T-helper 17 cell (primary cell): Measurements from ENCODE around the gene PTH1R. TPM values are rescaled to one million over a fixed set of nuclear protein-coding genes. Genes with fewer than 3 reads are reported as not detected.
"Not testable (repeated sequence)": the region's sequence is repeated elsewhere in the genome, so short reads cannot be mapped to it uniquely, and the experiment has no call there.

Source experiments
- ATAC-seq: fragments of 150-1000 bp; cut with Tn5 transposase; 2 replicates; pipeline ENCODE4 v1.10.0; 2021; ENCODE audit warnings: mild to moderate bottlenecking, moderate library complexity
- DNase-seq, 3 donors: peaks; one replicate each; pipeline versions ENCODE4 v3.0.0 to v3.0.0-alpha.2; 2020 to 2021
- H3K9me3 ChIP-seq: one replicate; pipeline ENCODE4 v1.7.0; 2013; ENCODE audit warnings: low read length, mild to moderate bottlenecking; ENCODE audit not compliant: control insufficient read depth, poor library complexity, severe bottlenecking
- H3K27ac Mint-ChIP-seq: one replicate; pipeline ENCODE4 v1.8.0; 2022; ENCODE audit warnings: mild to moderate bottlenecking, moderate library complexity, mixed read lengths
- H3K27me3 Mint-ChIP-seq: one replicate; pipeline ENCODE4 v1.8.0; 2022; ENCODE audit warnings: mixed read lengths
- H3K36me3 Mint-ChIP-seq: one replicate; pipeline ENCODE4 v1.8.0; 2022; ENCODE audit warnings: low read depth, mixed read lengths
- H3K4me1 Mint-ChIP-seq: one replicate; pipeline ENCODE4 v1.8.0; 2022; ENCODE audit warnings: mild to moderate bottlenecking, mixed read lengths
- H3K4me3 Mint-ChIP-seq: one replicate; pipeline ENCODE4 v1.8.0; 2022; ENCODE audit warnings: mild to moderate bottlenecking, moderate library complexity, mixed read lengths
- total RNA-seq, 4 donors: library from RNA in 2 of 4; stranded (reverse) in 2 of 4; gene quantifications; one replicate each; pipeline ENCODE4 v1.2.3 and lab custom pipeline; 2022 to 2026

Gene PTH1R
- total RNA-seq, 2 donors from 2014 or later, result not detected

GRCh38 chr3:46905661-46906451 is 28.3 kb downstream of the PTH1R start:
- H3K36me3 Mint-ChIP-seq, result no peaks in the 10 kb centered on the region
- H3K4me3 Mint-ChIP-seq, result no peak overlapping the region
- no peaks in the 10 kb centered on the region for H3K27me3 Mint-ChIP-seq
- peaks cover 13% of the 10 kb centered on the region for H3K4me1 Mint-ChIP-seq
- DNase-seq (no peak), ATAC-seq (no peak)
- H3K27ac Mint-ChIP-seq, result no peak overlapping the region
- no peaks in the 10 kb centered on the region for H3K9me3 ChIP-seq

GRCh38 chr3:46906471-46907058 is 29.0 kb downstream of the PTH1R start:
- Mint-ChIP-seq H3K27me3 (no peaks in the 10 kb centered on the region), H3K4me1 (peaks cover 13% of the 10 kb centered on the region), H3K36me3 (no peaks in the 10 kb centered on the region), H3K4me3 (no peak overlapping the region), H3K27ac (no peak overlapping the region)
- DNase-seq (no peak), ATAC-seq (no peak)
- no peaks in the 10 kb centered on the region for H3K9me3 ChIP-seq

DNA sequence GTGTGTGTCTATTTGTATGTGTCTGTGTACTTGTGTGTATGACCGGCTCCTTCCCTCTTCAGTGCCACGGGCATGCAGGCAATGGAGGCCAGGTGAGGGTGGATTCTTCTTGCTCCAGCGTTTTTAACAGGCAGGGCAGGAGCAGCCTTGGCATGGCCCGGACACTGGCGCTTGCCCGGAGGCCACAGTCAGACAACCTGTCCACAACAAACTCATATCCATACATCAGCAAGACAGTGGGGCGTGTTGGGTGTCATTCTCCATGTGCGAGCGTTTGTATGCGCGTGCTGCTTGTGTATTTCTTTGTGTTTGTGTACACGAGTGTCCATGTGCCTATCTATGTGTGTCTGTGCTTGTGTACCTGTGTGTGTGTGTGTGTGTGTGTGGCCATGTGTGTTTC is 29.8 kb downstream of the PTH1R start:
- Mint-ChIP-seq H3K4me1 (peaks cover 13% of the 10 kb centered on the region), H3K4me3 (no peak overlapping the region), H3K27me3 (no peaks in the 10 kb centered on the region), H3K36me3 (no peaks in the 10 kb centered on the region), H3K27ac (no peak overlapping the region)
- no peaks in the 10 kb centered on the region for H3K9me3 ChIP-seq
- DNase-seq (no peak), ATAC-seq (no peak)

DNA sequence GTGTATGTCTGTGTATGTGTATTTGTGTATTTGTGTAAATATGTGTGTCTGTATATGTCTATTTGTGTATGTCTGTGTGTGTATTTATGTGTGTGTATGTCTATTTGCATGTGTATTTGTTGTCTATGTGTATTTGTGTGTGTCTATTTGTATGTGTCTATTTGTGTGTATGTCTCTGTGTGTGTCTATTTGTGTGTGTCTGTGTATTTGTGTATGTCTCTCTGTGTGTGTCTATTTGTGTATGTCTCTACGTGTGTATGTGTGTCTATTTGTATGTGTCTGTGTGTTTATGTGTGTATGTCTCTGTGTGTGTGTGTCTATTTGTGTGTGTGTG is 30.4 kb downstream of the PTH1R start:
- Mint-ChIP-seq H3K36me3 (no peaks in the 10 kb centered on the region), H3K4me3 (no peak overlapping the region), H3K27ac (no peak overlapping the region), H3K27me3 (no peaks in the 10 kb centered on the region), H3K4me1 (peaks cover 13% of the 10 kb centered on the region)
- no peaks in the 10 kb centered on the region for H3K9me3 ChIP-seq
- ATAC-seq (no peak), DNase-seq (no peak)

- ATAC-seq, result no peak
- Mint-ChIP-seq H3K27me3 (no peaks in the 10 kb centered on the region), H3K27ac (no peak overlapping the region), H3K4me3 (no peak overlapping the region), H3K36me3 (no peaks in the 10 kb centered on the region), H3K4me1 (peaks cover 14% of the 10 kb centered on the region)
- DNase-seq, result no peak
- H3K9me3 ChIP-seq, result no peaks in the 10 kb centered on the region
These were observed 30.9 kb downstream of the PTH1R start for GRCh38 chr3:46908294-46908985.

DNA sequence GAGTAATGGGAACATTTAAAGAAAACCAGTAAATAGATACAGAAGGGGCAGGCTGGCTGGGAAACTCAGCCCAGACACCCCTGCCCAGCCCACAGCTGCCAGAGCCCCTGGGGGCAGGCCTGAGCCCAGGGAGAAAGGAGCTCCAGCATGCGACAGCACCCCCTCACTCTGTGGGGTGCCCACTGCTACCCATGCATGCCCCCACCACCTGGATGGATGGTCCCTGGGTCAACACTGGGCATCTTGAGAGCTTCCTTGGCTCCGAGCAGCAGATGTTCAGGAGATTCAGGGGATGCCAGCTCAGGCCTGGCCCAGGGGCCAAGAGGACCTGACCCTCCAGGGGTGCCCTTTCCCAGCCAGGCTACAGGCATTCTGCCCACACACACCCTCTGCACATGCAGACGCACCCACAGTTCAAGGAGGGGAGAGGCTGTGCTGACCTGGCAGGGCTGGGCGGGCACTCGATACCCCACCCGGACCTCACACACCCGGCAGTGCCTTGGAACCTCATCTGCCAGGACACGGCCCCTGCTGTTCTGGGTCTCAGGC is 31.5 kb downstream of the PTH1R start:
- Mint-ChIP-seq H3K4me1 (peaks cover 16% of the 10 kb centered on the region), H3K4me3 (peak overlapping the region; percentile 71), H3K27ac (no peak overlapping the region), H3K36me3 (no peaks in the 10 kb centered on the region), H3K27me3 (no peaks in the 10 kb centered on the region)
- DNase-seq (no peak), ATAC-seq (no peak)
- H3K9me3 ChIP-seq, result no peaks in the 10 kb centered on the region

DNA sequence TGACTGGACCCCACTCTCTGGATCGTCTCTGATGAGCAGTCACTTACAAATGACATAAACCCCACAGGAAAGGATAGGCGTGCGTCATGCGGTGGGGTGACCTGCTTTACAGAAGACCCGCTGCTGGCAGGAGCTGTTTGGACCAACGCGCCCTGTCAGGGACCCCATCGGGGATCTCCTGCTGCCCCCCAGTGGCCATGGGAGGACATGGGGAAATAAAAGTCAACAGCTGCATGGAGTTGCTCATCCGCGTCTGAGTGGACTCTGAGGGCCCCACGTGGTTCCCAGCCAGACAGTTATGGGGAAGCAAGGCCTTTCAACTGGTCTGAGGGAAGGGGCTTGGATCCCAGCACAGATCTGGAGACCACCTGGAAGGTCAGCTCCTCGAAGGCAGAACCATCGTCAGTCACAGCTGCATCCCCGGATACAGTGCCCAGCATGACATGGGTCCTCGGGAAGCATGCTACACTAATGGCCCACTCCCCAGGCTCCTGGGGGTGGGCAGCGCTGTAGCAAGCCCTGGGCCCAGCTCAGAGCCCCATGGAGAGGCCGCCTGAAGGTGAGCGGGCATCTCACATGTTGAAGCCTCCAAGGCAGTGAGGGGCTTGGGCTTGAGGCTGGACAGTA is 32.1 kb downstream of the PTH1R start:
- H3K9me3 ChIP-seq, result no peaks in the 10 kb centered on the region
- no peaks in the 10 kb centered on the region for H3K36me3 Mint-ChIP-seq
- H3K4me3 Mint-ChIP-seq, result peak overlapping the region; percentile 71
- DNase-seq, result peak; percentile 56 to 71 (median 57)
- ATAC-seq, result peak; percentile 87
- no peak overlapping the region for H3K27ac Mint-ChIP-seq
- H3K4me1 Mint-ChIP-seq, result peaks cover 16% of the 10 kb centered on the region
- H3K27me3 Mint-ChIP-seq, result no peaks in the 10 kb centered on the region

DNA sequence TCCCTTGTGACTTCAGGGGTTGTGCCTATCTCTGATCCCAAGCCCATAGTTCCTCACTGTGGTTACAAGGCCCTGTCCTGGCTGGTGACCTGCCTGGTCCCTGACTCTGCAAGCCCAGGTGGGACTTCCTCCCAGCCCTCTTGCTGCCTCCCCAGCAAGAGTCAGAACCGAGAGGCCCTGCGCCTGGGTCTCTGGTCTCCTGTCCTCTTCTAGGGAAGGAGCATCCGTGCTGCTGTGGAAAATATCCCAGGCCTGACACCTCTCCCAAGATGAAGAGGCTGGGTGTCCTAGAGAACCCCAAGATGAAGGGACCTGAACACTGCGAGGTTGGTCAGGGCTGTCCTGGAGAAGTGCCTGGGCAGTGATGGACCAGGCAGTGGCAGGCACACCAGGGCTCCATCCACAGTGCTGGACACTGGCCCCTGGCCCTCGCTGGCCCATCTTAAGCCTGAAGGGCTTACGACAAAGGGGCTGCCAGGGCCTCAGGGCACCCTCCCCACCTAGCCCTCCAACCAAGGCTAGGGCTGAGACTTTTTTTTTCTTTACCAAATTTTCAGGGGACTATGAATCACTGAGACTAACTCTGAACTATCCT is 32.7 kb downstream of the PTH1R start:
- Mint-ChIP-seq H3K27me3 (no peaks in the 10 kb centered on the region), H3K4me1 (peaks cover 18% of the 10 kb centered on the region), H3K36me3 (no peaks in the 10 kb centered on the region), H3K27ac (no peak overlapping the region), H3K4me3 (no peak overlapping the region)
- no peaks in the 10 kb centered on the region for H3K9me3 ChIP-seq
- DNase-seq, result no peak
- ATAC-seq, result no peak

GRCh38 chr3:46910914-46911313 is 33.4 kb downstream of the PTH1R start:
- peaks cover 22% of the 10 kb centered on the region for H3K4me1 Mint-ChIP-seq
- ATAC-seq, H3K27me3 Mint-ChIP-seq: not testable (repeated sequence)

DNA sequence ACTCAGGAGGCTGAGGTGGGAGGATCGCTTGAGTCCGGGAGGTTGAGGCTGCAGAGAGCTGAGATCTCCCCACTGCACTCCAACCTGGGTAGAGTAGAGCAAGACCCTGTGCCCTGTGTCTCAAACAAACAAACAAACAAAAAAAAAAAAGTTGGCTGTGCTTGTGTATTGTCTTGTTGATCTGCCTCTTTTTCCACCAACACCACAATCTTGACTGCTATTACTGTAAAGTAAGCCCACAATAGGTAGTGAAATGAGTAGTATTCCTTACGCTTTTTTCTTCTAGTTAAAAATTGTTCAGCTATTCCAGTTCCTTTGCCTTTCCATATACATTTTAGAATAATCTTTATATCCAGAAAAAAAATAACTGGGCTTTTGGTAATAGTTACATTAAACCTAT is 35.5 kb downstream of the PTH1R start:
- H3K4me3 Mint-ChIP-seq, result no peak overlapping the region
- no peaks in the 10 kb centered on the region for H3K9me3 ChIP-seq
- H3K4me1 Mint-ChIP-seq, result peaks cover 20% of the 10 kb centered on the region
- H3K27me3 Mint-ChIP-seq, result no peaks in the 10 kb centered on the region
- peaks cover 2% of the 10 kb centered on the region for H3K36me3 Mint-ChIP-seq
- DNase-seq (no peak), ATAC-seq (no peak)
- peak overlapping the region; percentile 79 for H3K27ac Mint-ChIP-seq

More at GRCh38 chr3:46910914-46911313, 33.4 kb downstream of the PTH1R start:
- DNase-seq, H3K27ac Mint-ChIP-seq, H3K4me3 Mint-ChIP-seq, H3K36me3 Mint-ChIP-seq, H3K9me3 ChIP-seq: not testable (repeated sequence)

GRCh38 chr3:46913644-46914043 is 36.1 kb downstream of the PTH1R start:
- Mint-ChIP-seq H3K36me3 (peaks cover 2% of the 10 kb centered on the region), H3K27ac (peak overlapping the region; percentile 79), H3K4me3 (peak overlapping the region; percentile 74), H3K4me1 (peaks cover 20% of the 10 kb centered on the region), H3K27me3 (no peaks in the 10 kb centered on the region)
- DNase-seq (no peak), ATAC-seq (no peak)
- no peaks in the 10 kb centered on the region for H3K9me3 ChIP-seq

DNA sequence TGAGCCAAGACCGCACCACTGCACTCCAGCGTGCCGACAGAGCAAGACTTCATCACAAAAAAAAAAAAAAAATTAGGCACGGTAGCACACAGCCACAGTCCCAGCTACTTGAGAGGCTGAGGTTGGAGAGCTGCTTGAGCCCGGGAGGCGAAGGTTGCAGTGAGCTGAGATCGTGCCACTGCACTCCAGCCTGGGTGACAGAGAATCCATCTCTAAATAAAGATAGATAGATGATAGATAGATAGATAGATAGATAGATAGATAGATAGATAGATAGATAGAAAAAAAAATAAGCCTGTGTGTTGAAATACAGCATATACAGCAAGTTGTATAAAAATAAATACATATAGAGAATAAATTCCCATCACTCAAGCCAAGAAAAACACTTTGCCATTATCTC is 37.3 kb downstream of the PTH1R start:
- no peaks in the 10 kb centered on the region for H3K9me3 ChIP-seq
- DNase-seq, result no peak
- no peak for ATAC-seq
- peak overlapping the region; percentile 79 for H3K27ac Mint-ChIP-seq
- peaks cover 14% of the 10 kb centered on the region for H3K4me1 Mint-ChIP-seq
- H3K27me3 Mint-ChIP-seq, result no peaks in the 10 kb centered on the region
- no peak overlapping the region for H3K4me3 Mint-ChIP-seq
- H3K36me3 Mint-ChIP-seq, result peaks cover 3% of the 10 kb centered on the region
